Ammon's horn (tissue), 1 donor: ENCODE data around the gene XBP1.
A peak's percentile ranks its signal among the peaks of the same experiment; 100 is the strongest.
"Not testable (repeated sequence)": the region's sequence is repeated elsewhere in the genome, so short reads cannot be mapped to it uniquely, and the experiment has no call there.

Experiments
- DNase-seq: peaks from one replicate; pipeline ENCODE4 v3.0.0-alpha.2; 2016; ENCODE audit warnings: low spot score

XBP1 gene

GRCh38 chr22:28792491-28793383 lies 7.6 kb downstream of the XBP1 start:
- no peak for DNase-seq

- no peak for DNase-seq
These were observed 8.4 kb downstream of the XBP1 start for GRCh38 chr22:28791841-28792490.

- DNase-seq = no peak
These were observed 9.2 kb downstream of the XBP1 start for GRCh38 chr22:28791124-28791523.

GRCh38 chr22:28788601-28789000 lies 11.8 kb downstream of the XBP1 start:
- DNase-seq = no peak

- no peak for DNase-seq
These were observed 16.3 kb downstream of the XBP1 start for GRCh38 chr22:28783786-28784671.

- no peak for DNase-seq
These were observed 20.1 kb downstream of the XBP1 start for GRCh38 chr22:28780296-28780695.

GRCh38 chr22:28779833-28780232 lies 20.5 kb downstream of the XBP1 start:
- DNase-seq = no peak

- no peak for DNase-seq
These were observed 26.0 kb downstream of the XBP1 start for GRCh38 chr22:28774378-28774777.

- no peak for DNase-seq
These were observed 26.9 kb downstream of the XBP1 start for GRCh38 chr22:28773461-28773867.

- DNase-seq = peak; percentile 98
These were observed 27.5 kb downstream of the XBP1 start, which contains the start of gene CCDC117 for GRCh38 chr22:28772633-28773460. TSS of gene CCDC117 (plus strand) at chr22:28772695. CDS start at chr22:28772850, 155 bp downstream.

GRCh38 chr22:28771195-28771791 lies 29.1 kb downstream of the XBP1 start:
- DNase-seq = no peak

- no peak for DNase-seq
These were observed 30.8 kb downstream of the XBP1 start for GRCh38 chr22:28769394-28770085.

GRCh38 chr22:28768701-28769393 lies 31.5 kb downstream of the XBP1 start:
- DNase-seq = no peak

- no peak for DNase-seq
These were observed 33.7 kb downstream of the XBP1 start for GRCh38 chr22:28766628-28767027.

GRCh38 chr22:28762000-28762399 lies 38.4 kb downstream of the XBP1 start:
- DNase-seq = not testable (repeated sequence)

GRCh38 chr22:28761449-28761755 lies 39.0 kb downstream of the XBP1 start:
- no peak for DNase-seq

- no peak for DNase-seq
These were observed 40.4 kb downstream of the XBP1 start for GRCh38 chr22:28759861-28760560.

GRCh38 chr22:28754512-28754911 lies 45.9 kb downstream of the XBP1 start:
- DNase-seq = not testable (repeated sequence)

- DNase-seq = no peak
These were observed 49.9 kb downstream of the XBP1 start for GRCh38 chr22:28750471-28750881.
